GM18868 (cell line): ENCODE measurements around the gene LRMDA.

Experiments used
- ATAC-seq: cut with Tn5 transposase; IDR thresholded peaks from one replicate; pipeline ENCODE4 v1.9.1; 2021; ENCODE audit warnings: mild to moderate bottlenecking, moderate library complexity; ENCODE audit not compliant: unreplicated experiment

LRMDA gene

DNA sequence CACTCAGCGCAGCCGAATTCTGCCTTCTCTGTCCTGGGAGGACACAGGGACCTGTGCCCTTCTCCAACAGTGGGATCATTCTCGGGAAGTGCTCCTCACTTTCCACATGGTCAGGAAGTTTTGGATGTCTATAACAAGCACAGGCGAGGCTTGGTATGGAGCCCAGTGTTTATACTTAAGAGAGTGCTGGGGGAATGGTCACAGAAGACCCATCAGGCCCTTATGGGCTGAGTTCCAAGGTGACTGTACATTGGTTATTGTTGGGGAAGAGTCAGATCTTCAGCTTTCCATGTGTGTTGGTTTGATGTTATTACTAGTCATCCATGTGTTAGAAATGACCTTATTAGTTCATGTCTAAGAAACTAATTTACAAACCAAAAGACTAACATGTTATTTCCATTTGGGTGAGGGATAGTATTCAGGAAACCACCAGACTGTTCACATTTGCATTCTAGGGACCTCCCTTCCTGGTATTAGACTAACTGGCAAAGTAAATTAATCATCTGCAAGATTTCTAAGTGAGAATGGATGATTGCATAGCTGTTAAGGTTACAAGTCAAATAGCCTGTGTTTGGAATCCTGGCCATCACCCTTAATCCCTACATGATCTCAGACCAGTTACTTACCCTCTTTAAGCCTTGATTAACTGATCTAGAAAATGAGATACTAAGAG is 834.2 kb downstream of the LRMDA start:
- ATAC-seq = no peak

DNA sequence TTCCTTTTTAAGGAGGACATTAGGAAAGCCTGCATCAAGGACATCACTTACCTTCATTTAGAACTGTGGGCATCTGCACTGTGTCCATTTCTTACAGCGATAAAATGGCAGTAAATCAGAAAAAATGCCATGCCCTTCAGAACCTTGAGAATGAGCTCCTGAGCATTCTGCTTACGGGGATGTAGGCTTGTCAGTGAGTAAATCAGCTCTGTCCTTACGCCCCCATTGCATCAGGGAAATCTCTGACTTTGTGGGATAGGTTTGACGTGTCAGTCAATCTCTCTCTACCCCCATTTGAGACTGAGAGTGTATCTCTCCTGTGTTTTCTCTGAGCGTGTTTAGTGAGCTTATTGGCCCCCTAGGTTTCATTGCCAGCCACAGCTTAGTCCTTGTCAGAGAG is 837.1 kb downstream of the LRMDA start:
- ATAC-seq = no peak

DNA sequence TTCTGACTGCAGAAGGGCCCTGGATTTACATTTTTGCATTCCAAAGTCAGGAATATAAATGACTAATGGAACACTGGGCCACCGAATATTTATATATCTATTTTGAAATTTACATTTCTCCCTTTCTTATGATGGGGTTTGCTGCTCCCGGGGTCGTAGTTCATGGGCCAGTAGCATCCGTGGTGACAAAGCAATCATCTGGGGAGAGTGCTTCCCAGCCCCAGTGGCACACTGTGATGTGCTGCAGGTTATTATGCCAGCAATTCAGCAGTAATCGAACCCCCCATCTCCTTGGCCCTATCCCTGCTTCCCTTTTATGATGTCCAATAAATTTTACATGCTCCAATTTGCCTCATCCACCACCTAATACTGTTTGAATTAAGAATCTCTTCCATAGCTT is 837.5 kb downstream of the LRMDA start:
- ATAC-seq = no peak

DNA sequence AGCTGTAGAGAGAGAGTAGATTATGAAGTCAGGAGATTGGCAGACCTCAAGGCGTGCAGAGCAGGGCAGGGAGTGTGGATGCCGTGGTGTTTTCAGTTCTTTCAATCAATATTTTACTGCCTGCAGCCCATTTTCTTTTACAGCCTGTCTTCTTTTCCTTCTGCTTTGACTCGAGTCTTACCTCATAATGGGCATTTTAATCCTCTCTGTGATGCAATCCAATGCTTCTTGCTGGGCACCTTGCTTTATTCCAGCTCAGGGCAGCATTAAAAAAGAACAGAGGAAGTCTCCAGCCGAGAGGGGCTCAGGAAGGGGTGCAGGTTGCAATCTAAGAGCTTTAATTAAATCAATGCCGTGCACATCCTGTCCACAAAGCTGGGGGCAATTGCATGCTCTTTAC is 839.0 kb downstream of the LRMDA start:
- ATAC-seq = no peak

DNA sequence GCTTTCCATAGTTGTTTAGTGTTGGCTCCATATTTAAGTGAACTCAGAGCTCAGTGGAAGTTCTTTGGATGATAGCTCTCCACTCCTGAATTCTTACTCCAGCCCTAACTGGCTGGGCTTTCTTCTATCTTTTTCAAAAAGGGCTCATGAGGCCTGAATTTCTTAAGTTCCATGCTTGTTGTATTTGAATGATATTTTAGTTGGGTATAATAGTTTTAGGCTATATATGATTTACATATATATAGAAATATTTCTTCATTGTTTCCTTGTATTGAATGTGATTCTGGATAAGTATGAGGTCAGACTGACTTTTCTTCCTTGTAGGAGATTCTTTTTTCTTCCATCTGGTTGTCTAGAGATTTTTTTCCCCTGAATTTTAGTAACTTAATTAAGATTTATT is 843.5 kb downstream of the LRMDA start:
- no peak for ATAC-seq

DNA sequence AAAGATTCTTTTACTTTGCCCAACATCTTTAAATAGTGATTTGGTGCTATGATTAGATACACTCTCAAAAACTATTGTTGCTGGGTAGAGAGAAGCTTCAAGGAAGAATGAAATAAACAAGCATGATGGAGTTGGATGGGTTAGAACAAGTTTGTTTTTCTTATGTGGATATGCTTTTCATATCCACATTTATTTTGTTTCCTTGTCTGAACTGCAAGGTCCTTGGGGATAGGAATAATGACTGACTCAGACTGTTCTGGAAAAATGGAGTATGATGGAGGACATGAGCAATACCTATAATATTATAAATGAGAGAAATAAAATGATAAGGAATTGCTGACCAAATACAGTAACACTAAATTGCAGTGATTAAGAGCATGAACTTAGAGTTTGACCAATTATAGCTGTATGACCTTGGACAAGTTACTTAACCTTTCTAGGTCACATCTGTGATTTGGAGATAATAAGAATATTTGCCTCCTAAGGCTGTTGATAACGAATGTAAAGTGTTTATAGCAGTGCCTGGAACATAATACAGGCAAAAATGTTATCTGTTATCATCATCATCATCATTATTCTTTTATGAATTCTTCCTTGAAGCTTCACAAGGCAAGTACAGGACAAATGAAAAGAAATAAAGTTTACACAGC is 847.5 kb downstream of the LRMDA start:
- ATAC-seq = no peak

DNA sequence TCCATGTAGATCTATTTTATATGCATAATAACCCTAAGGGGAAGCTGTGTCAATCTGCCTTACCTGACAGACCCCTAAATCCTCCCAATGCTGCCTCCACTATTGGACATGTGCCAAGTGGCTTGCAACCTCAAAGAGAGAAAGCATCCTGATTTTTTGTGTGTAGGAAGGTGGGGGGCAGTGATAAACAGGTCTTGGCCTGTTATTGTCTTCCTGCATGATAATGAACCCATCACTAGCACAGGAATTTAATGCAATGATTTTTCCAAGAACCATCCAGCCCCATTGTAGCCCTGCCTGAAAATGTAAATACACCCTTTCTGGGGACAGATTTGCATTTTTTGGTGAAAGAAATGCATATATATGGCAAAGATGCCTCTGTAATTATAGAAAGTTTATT is 850.2 kb downstream of the LRMDA start:
- ATAC-seq = no peak

DNA sequence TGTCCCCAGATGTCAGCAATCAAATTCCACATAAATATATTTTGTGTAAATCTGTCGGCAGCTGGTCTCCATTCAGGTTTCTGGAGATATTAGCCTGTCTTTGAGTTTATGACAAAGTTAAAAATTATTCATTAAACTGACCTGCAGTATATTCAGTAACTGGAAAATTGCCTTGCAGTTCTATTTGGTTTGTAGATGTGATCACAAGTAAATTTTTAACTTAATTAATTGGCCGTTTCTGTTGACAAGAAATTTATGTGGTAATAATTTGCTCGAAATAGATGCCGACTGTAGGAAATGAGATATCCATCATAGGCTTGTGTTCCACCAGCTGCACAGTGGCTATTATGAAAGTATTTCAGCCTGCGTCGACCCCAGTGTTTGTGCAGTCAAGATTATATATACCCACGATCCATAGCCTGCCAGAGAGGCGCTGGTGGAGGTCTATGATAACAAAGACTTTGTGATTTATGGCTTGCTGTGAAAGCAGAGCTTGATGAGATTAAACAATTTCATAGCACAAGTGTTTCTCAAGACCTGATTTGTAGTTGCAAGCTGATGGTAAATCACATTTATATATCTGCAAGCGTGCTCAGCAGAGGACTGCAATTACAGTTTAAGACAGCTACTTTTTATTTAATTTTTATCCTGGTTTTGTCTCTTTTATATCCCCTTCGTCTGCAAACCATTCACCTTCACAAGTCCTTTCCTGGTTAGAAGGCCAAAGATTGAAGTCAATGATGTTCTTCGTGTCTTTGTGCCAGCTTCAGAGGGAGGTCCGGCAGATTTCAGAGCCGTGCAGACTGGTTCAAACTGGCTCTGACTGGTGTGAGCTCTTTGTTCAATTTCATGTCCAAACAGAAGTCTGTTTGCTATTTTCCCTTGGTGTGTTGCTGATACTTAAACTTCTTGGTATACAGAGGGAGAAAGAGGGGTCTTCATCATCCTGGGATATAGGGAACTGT is 850.9 kb downstream of the LRMDA start:
- no peak for ATAC-seq

DNA sequence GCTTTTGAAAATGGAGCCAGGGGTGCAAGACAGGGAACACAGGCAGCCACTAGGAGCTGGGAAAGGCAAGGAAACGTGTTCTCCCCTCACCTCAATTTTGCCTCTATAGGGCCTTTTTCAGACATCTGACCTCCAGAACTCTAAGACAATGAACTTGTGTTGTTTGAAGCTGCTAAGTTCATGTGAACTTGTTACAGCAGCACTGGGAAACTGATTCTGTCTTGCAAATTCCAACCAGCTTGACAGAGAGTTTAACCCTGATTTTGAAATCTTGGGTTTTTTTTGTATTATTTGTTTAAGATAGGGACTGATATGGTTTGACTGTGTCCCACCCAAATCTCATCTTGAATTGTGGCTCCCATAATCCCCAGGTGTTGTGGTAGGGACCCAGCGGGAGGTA is 852.9 kb downstream of the LRMDA start:
- no peak for ATAC-seq

DNA sequence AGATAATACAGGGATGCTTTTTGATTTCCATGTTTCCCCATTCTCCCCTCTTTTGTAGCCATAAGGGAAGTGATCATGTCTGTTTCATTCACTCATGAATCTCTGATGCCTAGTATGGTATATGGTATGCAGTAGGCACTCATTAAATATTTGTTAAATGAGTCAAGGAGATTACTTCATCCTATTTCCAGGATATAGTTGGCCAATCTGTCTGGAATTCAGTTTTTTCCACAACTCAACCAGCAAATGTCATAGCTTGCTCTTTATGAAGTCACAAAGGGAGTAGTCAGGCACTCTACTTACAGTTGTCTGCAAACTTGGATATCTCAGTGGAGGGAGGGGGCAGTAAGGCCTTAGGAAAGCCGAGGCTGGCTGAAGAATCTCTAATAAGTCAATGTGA is 853.6 kb downstream of the LRMDA start:
- ATAC-seq = no peak

DNA sequence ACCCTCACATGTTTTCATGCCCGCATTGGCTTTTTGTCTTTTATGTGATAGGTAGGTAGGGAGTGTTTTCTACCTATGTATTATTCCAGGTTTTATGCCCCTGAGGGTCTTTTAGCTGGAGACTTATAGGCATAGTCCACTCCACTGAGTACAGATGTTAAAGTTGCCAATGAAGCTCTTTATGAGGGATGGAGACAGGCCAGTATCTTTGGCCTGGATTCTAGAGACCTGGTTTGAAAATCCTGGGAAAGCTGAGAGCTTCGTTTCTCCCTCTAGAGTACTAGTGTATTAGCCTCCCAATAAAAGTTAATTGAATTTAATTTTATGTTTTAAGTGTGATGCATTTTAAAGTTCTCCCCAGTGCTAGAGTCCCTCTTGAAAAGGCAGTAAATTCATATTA is 854.1 kb downstream of the LRMDA start:
- ATAC-seq = no peak

DNA sequence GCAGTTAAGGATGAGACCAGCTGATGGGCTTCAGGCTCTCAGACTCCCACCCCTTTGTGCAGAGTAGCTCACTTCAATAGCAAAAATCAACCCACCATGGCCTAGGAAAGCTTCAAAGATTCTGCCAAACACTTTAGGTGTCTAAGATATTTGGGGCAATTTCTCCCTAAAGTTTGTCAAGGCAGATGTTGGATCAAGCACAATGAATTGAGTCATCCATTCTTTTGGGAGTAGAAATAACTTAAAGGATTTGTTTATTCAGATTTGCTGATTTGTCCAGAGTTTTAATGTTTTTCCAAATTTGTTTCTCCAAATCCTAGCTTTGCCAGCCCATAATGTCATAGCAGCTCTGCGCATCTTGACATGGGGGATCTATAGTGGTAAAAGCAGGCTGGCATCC is 855.1 kb downstream of the LRMDA start:
- no peak for ATAC-seq

DNA sequence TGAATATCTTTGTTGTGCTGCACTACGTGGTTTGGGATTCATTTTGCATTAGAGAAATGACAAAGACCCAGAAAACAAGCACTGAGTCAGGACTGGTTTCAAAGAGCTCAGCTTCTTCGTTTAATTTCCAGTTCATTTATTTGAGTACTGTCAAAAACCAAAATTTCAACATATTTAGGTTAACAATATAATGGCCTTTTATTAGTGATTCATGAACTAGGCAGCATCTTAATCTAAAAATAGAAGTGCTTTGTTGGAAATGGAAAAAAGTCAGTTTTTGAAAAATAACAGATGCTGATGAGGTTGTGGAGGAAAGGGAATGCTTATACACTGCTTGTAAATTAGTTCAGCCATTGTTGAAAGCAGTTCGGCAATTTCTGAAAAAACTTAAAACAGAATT is 856.4 kb downstream of the LRMDA start:
- no peak for ATAC-seq

DNA sequence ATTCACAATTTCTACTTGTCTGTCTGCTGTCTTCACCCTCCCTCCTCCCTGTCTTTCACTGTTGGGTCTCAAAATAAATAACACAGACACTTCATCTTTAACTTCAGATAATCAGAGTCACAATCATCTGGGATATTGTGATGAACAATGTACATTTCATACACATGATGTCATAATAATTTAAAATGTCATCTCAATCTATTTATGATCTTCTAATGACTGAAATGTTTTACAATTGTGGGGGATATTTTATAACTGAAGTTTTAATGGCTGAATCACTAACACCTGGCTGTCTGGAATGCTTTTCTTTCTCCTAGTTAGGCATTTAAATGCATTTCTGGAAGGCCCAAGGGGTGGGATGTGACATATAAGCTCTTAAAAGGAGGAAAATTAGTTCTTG is 859.8 kb downstream of the LRMDA start:
- no peak for ATAC-seq

DNA sequence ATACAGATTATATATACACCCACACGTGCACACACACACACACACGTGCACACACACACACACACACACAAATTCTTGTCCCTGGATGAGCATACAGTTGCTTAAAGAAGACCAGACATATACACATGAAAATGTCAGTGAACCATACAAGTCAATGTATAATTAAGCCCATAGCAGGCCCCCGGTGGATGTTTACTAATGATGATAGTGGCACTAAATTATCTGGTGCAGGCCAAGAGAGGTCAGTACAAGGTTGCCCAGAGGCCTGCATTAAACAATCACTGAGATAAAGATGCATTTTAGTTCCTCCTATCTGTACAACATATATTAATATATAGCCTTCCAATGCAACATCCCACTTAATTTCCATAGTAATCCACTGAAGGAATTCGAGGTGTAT is 860.5 kb downstream of the LRMDA start:
- ATAC-seq = no peak

DNA sequence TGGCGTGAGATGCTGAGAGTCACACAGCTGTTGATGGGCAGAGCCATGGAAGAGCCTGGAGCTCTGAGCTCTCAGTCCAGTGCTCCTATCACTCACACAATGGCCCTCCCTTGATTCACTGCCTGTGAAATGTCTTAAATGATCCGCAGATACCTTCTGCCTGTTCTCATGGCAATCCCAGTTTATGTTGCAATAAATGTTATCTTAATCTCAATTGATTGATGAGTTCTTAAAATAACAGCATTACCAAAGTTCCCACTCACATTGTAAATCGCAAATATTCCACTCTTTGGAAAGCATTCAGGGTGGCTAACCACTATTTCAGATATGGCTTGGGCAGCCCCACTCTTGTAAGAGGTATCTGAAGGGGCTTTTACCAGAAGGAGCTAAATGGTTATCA is 865.5 kb downstream of the LRMDA start:
- no peak for ATAC-seq

DNA sequence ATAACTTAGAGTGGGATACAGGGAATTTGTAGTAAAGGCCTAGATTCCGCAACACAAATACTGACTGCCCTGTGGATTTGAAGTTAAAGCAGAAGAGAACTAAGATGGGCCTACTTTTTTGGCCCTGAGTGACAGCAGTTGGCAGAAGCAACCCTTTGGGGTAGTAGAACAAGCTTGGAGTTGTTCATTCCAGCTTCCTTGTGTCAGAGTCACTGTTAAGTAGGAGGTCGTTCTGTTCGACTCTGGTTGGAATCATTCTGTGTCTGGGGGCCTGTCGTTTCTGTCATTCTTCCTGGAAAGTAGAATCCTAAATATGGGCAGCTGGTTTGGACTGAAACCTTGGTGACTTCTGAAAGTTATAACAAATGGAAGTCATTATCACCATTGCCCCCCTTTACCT is 865.9 kb downstream of the LRMDA start:
- no peak for ATAC-seq

DNA sequence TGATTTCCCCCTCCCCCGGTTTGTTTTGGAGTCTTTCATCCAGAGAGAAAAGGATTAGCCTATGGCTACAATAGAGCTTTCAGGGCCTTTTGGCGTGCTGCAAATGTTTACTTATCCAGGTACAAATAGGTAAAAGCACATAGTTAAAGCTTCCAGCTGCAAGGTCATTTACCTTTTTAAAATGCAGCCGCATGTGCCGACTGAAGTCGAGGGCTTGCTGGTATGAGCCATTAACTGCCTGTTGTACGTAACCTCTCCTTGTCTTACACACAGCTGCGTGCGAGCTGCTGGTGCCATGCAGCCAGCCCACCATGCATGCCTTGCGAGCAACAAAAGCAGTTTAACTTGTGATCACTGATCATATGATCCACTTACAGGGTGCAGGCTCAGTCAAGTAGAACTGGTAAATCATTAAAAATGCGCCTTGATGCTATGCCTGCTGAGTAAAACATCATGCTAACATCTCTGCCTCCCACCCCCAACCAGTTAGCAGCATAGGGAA is 866.4 kb downstream of the LRMDA start:
- no peak for ATAC-seq

DNA sequence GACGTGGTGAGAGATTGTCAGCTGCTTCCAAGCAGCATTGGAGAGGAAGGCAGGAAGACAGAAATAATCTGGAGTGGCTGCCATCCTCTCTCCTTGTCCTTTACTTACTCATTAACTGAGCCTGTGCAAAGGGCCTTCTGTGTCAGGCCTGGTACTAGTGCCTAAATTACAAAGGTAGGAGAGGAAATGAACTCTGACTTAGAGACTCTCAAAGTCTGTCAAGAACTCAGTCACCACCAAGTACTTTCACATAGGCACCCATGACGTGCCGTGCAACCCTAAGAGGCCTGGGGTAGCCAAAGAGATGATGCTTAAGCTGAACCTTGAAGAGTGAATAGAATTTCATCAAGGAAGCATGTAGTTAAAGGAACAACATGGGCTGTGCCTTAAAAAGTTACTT is 866.9 kb downstream of the LRMDA start:
- ATAC-seq = no peak

DNA sequence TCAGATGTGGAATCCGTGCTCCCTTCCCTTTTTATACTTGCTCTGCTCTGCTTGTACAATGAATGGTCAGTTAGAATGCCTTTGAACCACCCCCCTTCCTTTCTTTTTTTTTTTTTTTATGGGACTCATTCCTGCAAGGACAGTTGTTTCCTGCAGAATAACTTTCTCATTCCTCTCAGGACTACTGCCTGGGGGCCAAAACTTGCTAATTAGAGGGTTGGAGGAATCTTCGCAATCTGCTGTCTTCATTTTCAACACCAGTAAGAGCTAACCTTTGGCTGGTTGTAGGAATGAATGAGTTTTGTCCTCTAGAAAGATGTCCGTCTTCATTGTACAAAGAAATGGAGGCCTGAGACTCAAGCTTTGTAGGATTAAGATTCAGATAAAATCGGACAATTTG is 868.1 kb downstream of the LRMDA start:
- no peak for ATAC-seq

DNA sequence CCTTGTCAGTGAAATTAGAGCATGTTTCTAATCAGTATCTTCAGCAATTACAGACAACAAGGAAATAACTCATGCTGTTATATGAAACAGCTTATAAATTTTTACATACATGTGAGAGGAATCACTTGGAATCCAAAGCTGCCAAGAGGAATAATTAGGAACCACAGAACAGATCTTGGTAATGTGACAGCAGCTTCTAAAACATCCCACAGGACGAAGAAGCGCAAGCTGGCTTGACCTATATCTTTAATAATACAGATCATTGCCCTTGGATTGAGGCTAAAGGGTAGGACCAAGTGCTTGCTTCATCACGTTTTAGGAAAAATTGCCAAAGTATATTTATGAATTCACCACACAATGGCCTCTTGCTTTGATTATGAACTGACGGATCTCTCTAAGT is 869.8 kb downstream of the LRMDA start:
- no peak for ATAC-seq

DNA sequence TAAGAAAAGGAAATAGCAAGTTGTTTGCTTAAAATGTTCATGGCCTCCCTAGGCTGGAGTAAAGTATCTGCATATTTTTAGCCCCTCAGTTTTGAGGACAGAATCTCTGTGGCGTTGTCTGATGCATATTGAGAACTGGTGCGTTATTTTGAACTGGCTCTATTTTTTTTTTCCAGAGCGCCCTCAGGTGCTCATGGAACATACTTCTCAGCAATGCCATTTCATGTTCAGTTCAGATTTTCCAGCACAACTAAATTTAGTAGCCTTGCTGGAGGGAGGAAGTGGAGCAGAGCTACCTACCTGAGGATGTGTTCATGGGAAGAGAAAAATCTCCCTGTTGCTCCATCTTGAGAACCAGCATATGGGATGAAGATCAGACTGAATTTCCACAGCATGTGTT is 870.5 kb downstream of the LRMDA start:
- no peak for ATAC-seq
